Activated CD4-positive, alpha-beta memory T cell treated with anti-CD3 and anti-CD28 coated beads, Interleukin-2, amount 10 ng/mL, durations not matched to agents 7 days and 5 days (primary cell): ENCODE data around the gene ESR1. TPM values are rescaled to one million over a fixed set of nuclear protein-coding genes. Genes with fewer than 3 reads are reported as not detected.

Experiments used
- CTCF ChIA-PET: fragments of 350-600 bp; sonication (Branson Sonifier 250); formaldehyde crosslinking; loops from one replicate; lab custom pipeline; 2021; ENCODE audit warnings: antibody characterized with exemption, inconsistent platforms; lab: Charles Lee
- POLR2A ChIA-PET: fragments of 350-600 bp; sonication (Branson Sonifier 250); formaldehyde crosslinking; loops from one replicate; lab custom pipeline; 2021; ENCODE audit warnings: antibody characterized with exemption; lab: Charles Lee
- DNase-seq: peaks from one replicate; pipeline ENCODE4 v3.0.0-alpha.2; 2020
- H3K27ac Mint-ChIP-seq: one replicate; pipeline ENCODE4 v1.8.0; 2021; ENCODE audit warnings: mild to moderate bottlenecking, mixed read lengths
- H3K27me3 Mint-ChIP-seq: one replicate; pipeline ENCODE4 v1.8.0; 2021; ENCODE audit warnings: mixed read lengths
- H3K36me3 Mint-ChIP-seq: one replicate; pipeline ENCODE4 v1.8.0; 2021; ENCODE audit warnings: low read depth, mixed read lengths
- H3K4me1 Mint-ChIP-seq: one replicate; pipeline ENCODE4 v1.8.0; 2021; ENCODE audit warnings: mixed read lengths
- H3K4me3 Mint-ChIP-seq: one replicate; pipeline ENCODE4 v1.8.0; 2021; ENCODE audit warnings: mild to moderate bottlenecking, mixed read lengths
- H3K9me3 Mint-ChIP-seq: one replicate; pipeline ENCODE4 v1.8.0; 2021; ENCODE audit warnings: mixed read lengths
- total RNA-seq, 2 experiments: library from RNA; stranded (reverse); gene quantifications; one replicate each; pipeline ENCODE4 v1.2.3, GENCODE V29; 2021

ESR1 gene
- 1 to 10 TPM; 1.2 TPM for total RNA-seq

GRCh38 chr6:151807513-151808370, at the start of gene ESR1:
TSS of gene ESR1 (plus strand) at chr6:151807682. CDS start at chr6:151807913, 231 bp downstream.
- peak within 1 kb of the TSS; percentile 41 for H3K4me3 Mint-ChIP-seq
- POLR2A ChIA-PET, result no interaction called here
- H3K9me3 Mint-ChIP-seq, result no peaks in the 10 kb centered on the region
- H3K4me1 Mint-ChIP-seq, result peaks cover 10% of the 10 kb centered on the region
- no peaks in the 10 kb centered on the region for H3K36me3 Mint-ChIP-seq
- DNase-seq, result no peak
- CTCF ChIA-PET, result interaction anchor here (1.5 kb wide), 1 partner anchor 117 kb away, joined by 3 read pairs; no protein-coding TSS in a partner anchor
- H3K27me3 Mint-ChIP-seq, result peaks cover 65% of the 10 kb centered on the region
- H3K27ac Mint-ChIP-seq, result no peak within 1 kb of the TSS

GRCh38 chr6:151760486-151760885, 47.0 kb upstream of the ESR1 start:
- ChIA-PET CTCF (no interaction called here), POLR2A (no interaction called here)
- DNase-seq, result no peak
- Mint-ChIP-seq H3K27ac (no peak overlapping the region), H3K36me3 (peaks cover 8% of the 10 kb centered on the region), H3K4me3 (no peak overlapping the region), H3K27me3 (no peaks in the 10 kb centered on the region), H3K4me1 (peaks cover 54% of the 10 kb centered on the region), H3K9me3 (no peaks in the 10 kb centered on the region)

- Mint-ChIP-seq H3K27ac (no peak overlapping the region), H3K27me3 (no peaks in the 10 kb centered on the region), H3K36me3 (peaks cover 4% of the 10 kb centered on the region), H3K9me3 (no peaks in the 10 kb centered on the region), H3K4me3 (no peak overlapping the region), H3K4me1 (peaks cover 51% of the 10 kb centered on the region)
- DNase-seq, result no peak
- ChIA-PET POLR2A (interaction anchor here (1.1 kb wide), 1 partner anchor 423 kb away, joined by 3 read pairs; no protein-coding TSS in a partner anchor), CTCF (interaction anchor here (0.9 to 1.4 kb wide), 2 partner anchors 44 to 71 kb away, joined by 3 to 5 read pairs; no protein-coding TSS in a partner anchor)
These were observed 45.6 kb upstream of the ESR1 start for GRCh38 chr6:151761851-151762250.

DNA sequence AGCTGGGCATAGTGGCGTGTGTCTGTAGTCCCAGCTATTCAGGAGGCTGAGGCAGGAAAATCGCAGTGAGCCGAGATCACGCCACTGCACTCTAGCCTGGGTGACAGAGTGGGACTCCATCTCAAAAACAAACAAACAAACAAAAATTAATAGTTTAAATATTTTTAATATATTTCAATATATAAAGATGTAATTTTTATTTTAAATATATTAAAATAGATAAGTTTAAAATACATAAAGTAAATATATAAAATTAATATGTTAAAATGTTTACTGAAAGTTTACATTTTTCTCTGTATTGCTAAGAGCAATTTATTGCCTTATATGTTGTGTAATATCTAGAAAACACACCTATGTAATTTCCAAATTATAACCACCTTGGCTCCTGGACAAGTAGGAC, 44.7 kb upstream of the ESR1 start:
- no peaks in the 10 kb centered on the region for H3K27me3 Mint-ChIP-seq
- no peak overlapping the region for H3K27ac Mint-ChIP-seq
- H3K36me3 Mint-ChIP-seq, result no peaks in the 10 kb centered on the region
- H3K9me3 Mint-ChIP-seq, result no peaks in the 10 kb centered on the region
- DNase-seq, result no peak
- peaks cover 41% of the 10 kb centered on the region for H3K4me1 Mint-ChIP-seq
- CTCF ChIA-PET, result interaction anchor here (0.9 to 1.4 kb wide), 2 partner anchors 45 to 72 kb away, joined by 3 to 5 read pairs; no protein-coding TSS in a partner anchor
- no peak overlapping the region for H3K4me3 Mint-ChIP-seq
- POLR2A ChIA-PET, result interaction anchor here (0.7 to 1.1 kb wide), 2 partner anchors 18 to 422 kb away, joined by 3 read pairs; no protein-coding TSS in a partner anchor

- Mint-ChIP-seq H3K36me3 (no peaks in the 10 kb centered on the region), H3K27ac (peak overlapping the region; percentile 37), H3K27me3 (no peaks in the 10 kb centered on the region), H3K4me3 (no peak overlapping the region), H3K4me1 (peaks cover 36% of the 10 kb centered on the region), H3K9me3 (no peaks in the 10 kb centered on the region)
- POLR2A ChIA-PET, result no interaction called here
- DNase-seq, result no peak
- CTCF ChIA-PET, result no interaction called here
These were observed 44.2 kb upstream of the ESR1 start for GRCh38 chr6:151763303-151763702.

GRCh38 chr6:151763938-151764680, 43.4 kb upstream of the ESR1 start:
- Mint-ChIP-seq H3K4me1 (peaks cover 30% of the 10 kb centered on the region), H3K9me3 (no peaks in the 10 kb centered on the region), H3K27me3 (no peaks in the 10 kb centered on the region), H3K36me3 (no peaks in the 10 kb centered on the region), H3K27ac (no peak overlapping the region), H3K4me3 (no peak overlapping the region)
- DNase-seq, result peak; percentile 26
- CTCF ChIA-PET, result interaction anchor here (1.0 to 1.9 kb wide), 9 partner anchors 10 to 566 kb away, joined by 3 to 10 read pairs (median 5); no protein-coding TSS in a partner anchor
- POLR2A ChIA-PET, result no interaction called here

DNA sequence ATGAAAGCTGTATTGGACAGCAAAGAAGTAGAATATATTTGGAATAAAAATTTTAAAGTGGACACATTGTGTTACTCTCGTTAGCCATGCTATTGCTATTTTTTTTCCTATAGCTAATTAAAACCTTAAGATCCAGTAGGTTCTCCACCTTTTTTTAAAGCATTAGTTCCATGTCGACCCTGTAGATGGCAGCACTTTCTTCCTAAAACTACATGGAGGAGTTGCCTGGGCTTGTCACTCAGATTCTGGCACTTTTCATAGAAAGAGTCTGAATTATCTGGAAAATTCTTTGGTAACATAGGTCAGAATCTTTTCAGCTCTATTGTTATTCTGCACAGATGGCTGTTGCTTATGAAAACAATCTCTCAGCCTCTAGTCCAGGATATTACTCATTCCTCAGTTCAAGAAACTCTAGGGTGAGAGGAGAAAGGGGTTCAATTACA, 42.0 kb upstream of the ESR1 start:
- H3K27me3 Mint-ChIP-seq, result peaks cover 7% of the 10 kb centered on the region
- no peaks in the 10 kb centered on the region for H3K36me3 Mint-ChIP-seq
- no peak overlapping the region for H3K27ac Mint-ChIP-seq
- H3K4me1 Mint-ChIP-seq, result peaks cover 30% of the 10 kb centered on the region
- ChIA-PET POLR2A (interaction anchor here (1.0 kb wide), 1 partner anchor 75 kb away, joined by 4 read pairs; no protein-coding TSS in a partner anchor), CTCF (interaction anchor here (0.6 to 1.9 kb wide), 13 partner anchors 9 to 565 kb away, joined by 3 to 10 read pairs (median 5); no protein-coding TSS in a partner anchor)
- peak; percentile 34 for DNase-seq
- H3K4me3 Mint-ChIP-seq, result no peak overlapping the region
- no peaks in the 10 kb centered on the region for H3K9me3 Mint-ChIP-seq

DNA sequence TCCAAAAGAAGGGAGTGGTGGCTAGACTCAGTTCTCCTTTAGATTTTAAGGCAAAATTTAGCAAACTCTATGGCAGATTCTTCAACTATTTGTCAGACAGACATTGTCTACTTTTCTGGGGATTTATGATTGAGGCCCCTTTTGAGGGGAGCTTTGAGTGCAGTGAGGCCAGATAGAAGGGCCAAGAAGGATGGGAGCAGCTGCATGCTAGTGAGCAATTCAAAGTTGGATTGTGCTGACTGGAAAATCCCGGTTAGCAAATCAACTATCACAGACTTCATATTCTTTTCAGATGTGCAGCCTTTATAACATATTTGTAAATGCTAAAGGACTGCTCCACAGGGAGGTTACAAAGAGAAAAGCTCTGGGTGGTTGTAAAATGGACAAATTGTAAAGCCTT, 35.0 kb upstream of the ESR1 start:
- POLR2A ChIA-PET, result no interaction called here
- Mint-ChIP-seq H3K9me3 (no peaks in the 10 kb centered on the region), H3K27ac (no peak overlapping the region), H3K36me3 (no peaks in the 10 kb centered on the region), H3K4me3 (no peak overlapping the region), H3K4me1 (no peaks in the 10 kb centered on the region), H3K27me3 (peaks cover 9% of the 10 kb centered on the region)
- no peak for DNase-seq
- CTCF ChIA-PET, result no interaction called here

GRCh38 chr6:151773382-151773781, 34.1 kb upstream of the ESR1 start:
- Mint-ChIP-seq H3K9me3 (no peaks in the 10 kb centered on the region), H3K4me3 (no peak overlapping the region), H3K36me3 (no peaks in the 10 kb centered on the region), H3K27me3 (peaks cover 9% of the 10 kb centered on the region), H3K27ac (no peak overlapping the region), H3K4me1 (no peaks in the 10 kb centered on the region)
- CTCF ChIA-PET, result no interaction called here
- no peak for DNase-seq
- POLR2A ChIA-PET, result no interaction called here

DNA sequence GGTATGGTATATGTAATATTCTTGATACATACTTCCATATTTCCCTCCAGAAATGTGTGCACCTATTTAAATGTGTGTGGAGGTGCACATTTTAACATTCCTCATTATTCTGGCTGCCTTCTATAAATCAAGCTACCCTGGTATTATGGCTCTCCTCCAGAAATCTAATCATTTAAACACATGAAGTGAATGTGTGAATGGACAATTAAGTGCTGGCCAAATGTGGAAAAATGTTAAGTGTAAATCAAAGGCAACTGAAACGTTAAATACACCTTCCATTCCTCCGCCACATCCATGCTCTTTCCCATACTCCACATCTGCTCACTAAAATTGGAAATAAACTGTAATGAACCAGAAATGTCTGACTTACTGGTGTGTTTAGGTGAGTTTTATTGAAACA, 24.9 kb upstream of the ESR1 start:
- CTCF ChIA-PET, result no interaction called here
- Mint-ChIP-seq H3K4me3 (no peak overlapping the region), H3K27me3 (no peaks in the 10 kb centered on the region), H3K36me3 (no peaks in the 10 kb centered on the region), H3K27ac (no peak overlapping the region), H3K9me3 (no peaks in the 10 kb centered on the region), H3K4me1 (no peaks in the 10 kb centered on the region)
- POLR2A ChIA-PET, result no interaction called here
- no peak for DNase-seq

GRCh38 chr6:151783692-151784091, 23.8 kb upstream of the ESR1 start:
- H3K9me3 Mint-ChIP-seq, result peaks cover 3% of the 10 kb centered on the region
- CTCF ChIA-PET, result no interaction called here
- H3K36me3 Mint-ChIP-seq, result no peaks in the 10 kb centered on the region

DNA sequence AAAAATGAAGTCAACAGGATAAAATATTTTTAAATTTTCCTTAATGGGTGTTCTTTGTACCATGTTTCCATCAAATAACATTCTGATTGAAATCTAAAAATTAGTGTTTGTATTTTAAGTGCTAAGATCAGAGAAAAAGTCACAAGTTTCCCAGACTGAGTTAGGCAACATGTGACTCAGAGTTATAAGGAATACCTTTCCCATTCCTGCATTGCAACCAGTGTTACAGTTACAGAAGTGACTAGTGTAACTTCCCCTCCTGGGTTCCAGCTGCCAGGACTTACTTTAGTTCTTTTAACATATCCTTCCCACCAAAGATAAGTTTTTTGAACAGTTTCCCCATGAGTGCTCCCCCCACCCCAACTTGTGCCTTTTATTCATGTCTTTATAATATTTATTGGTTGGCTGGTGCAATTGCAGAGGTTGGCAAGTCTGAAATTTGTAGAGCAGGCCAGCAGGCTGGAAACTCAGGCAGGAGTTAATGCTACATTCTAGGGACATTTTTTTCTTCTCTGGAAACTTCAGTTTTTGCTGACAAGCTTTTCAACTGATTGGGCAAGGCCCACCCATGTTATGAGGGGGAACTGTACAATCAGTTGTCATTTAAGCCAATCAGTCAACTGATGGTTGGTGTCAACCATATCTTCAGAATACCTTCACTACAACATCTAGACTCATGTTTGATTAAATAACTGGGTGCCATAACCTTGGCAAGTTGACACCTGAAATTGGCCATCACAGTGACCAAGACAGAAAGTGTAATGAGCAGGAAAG, 22.9 kb upstream of the ESR1 start:
- no peaks in the 10 kb centered on the region for H3K4me1 Mint-ChIP-seq
- no peak overlapping the region for H3K27ac Mint-ChIP-seq
- no peaks in the 10 kb centered on the region for H3K36me3 Mint-ChIP-seq
- ChIA-PET POLR2A (no interaction called here), CTCF (no interaction called here)
- H3K9me3 Mint-ChIP-seq, result peaks cover 4% of the 10 kb centered on the region
- H3K27me3 Mint-ChIP-seq, result no peaks in the 10 kb centered on the region
- DNase-seq, result no peak
- H3K4me3 Mint-ChIP-seq, result no peak overlapping the region

More at GRCh38 chr6:151783692-151784091, 23.8 kb upstream of the ESR1 start:
- Mint-ChIP-seq H3K27me3 (no peaks in the 10 kb centered on the region), H3K4me3 (no peak overlapping the region), H3K27ac (no peak overlapping the region), H3K4me1 (no peaks in the 10 kb centered on the region)
- POLR2A ChIA-PET, result no interaction called here
- no peak for DNase-seq
